K562 (cell line): Measurements from ENCODE around the gene SPEM3. TPM values are rescaled to one million over a fixed set of nuclear protein-coding genes. Genes with fewer than 3 reads are reported as not detected.

Experiments used
- ARID1B ChIP-seq: fragments of 450-650 bp; IDR thresholded peaks from 2 replicates; pipeline ENCODE4 v1.6.1; 2016; ENCODE audit warnings: antibody characterized with exemption, mild to moderate bottlenecking, inconsistent platforms
- CBFA2T3 ChIP-seq: fragments of 450-650 bp; IDR thresholded peaks from 2 replicates; pipeline ENCODE4 v1.6.1; 2017
- polyA plus RNA-seq, 8 experiments: library from polyadenylated mRNA; depleted of rRNA in 4 of 8; stranded (reverse) in 5 of 8; unstranded in 3 of 8; fragments of >200 nt; fragmentation: Nextera tagmentation in 2 of 8; fragmentation: Illumina TruSeq in 1 of 8; extraction: Ambion mirVana in 2 of 8; extraction: Trizol in 1 of 8; gene quantifications; 2 replicates each; pipeline versions ENCODE4 v1.2.1 to v1.2.3, GENCODE V29; 2011 to 2014; ENCODE audit warnings: inconsistent platforms in 1 of 8, missing spikeins in 1 of 8
- total RNA-seq, 7 experiments: library from RNA; depleted of rRNA in 6 of 7; stranded (reverse); fragments of >200 nt in 6 of 7; fragmentation: Illumina TruSeq in 2 of 7; extraction: Trizol in 2 of 7; gene quantifications; 2 replicates each; pipeline versions ENCODE4 v1.2.1 to v1.2.3, GENCODE V29; 2011 to 2021; ENCODE audit warnings: low replicate concordance in 1 of 7
- TF ChIP-seq, protein P1 (sequence below): fragments of 450-650 bp; IDR thresholded peaks from 2 replicates; pipeline ENCODE4 v1.6.1; 2014; ENCODE audit warnings: low read depth, mild to moderate bottlenecking, moderate library complexity, borderline replicate concordance
- TF ChIP-seq, protein P2 (sequence below): sonication (generic); formaldehyde crosslinking; IDR thresholded peaks from 2 replicates; pipeline ENCODE4 v1.8.1; 2023; ENCODE audit warnings: mild to moderate bottlenecking, missing genetic modification reagents
- TF ChIP-seq, protein P3 (sequence below): sonication (generic); formaldehyde crosslinking; IDR thresholded peaks from 2 replicates; pipeline ENCODE4 v1.5.0; 2020; ENCODE audit warnings: missing genetic modification reagents
- TF ChIP-seq, protein P4 (sequence below): fragments of 250-450 bp; sonication (Bioruptor Pico); IDR thresholded peaks from 2 replicates; pipeline ENCODE4 v1.5.0; 2020; ENCODE audit warnings: mild to moderate bottlenecking, borderline replicate concordance
- TF ChIP-seq, protein P5 (sequence below): IDR thresholded peaks from 2 replicates; pipeline ENCODE4 v1.6.1; 2011; ENCODE audit warnings: borderline replicate concordance, low read depth, mild to moderate bottlenecking, moderate library complexity, low read length; ENCODE audit not compliant: insufficient read depth, poor library complexity, severe bottlenecking

Gene SPEM3
- total and polyA plus RNA-seq, 9 of the 15 experiments (the other 6 are each of a cell fraction or from before 2014, with no cell fraction given), result not detected

DNA sequence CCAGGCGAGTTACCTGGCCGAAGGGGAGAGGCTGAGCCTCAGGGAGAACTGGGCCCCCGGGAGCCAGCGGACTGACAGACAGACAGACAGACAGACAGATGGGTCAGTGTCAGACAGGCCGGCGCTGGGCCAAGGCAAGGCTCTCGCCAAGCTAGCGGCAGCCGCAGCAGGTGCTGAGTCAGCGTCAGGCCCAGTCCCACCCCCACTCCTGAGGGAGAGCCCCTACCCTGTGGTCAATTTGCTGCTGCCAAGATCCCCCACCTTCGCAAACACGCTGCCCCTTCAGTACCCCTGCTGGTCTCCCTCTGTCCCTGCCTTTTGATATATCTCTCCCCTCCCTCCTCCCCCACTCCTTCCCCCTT is 12.2 kb downstream of the SPEM3 start (continued):
- TF ChIP-seq, protein P1, sequence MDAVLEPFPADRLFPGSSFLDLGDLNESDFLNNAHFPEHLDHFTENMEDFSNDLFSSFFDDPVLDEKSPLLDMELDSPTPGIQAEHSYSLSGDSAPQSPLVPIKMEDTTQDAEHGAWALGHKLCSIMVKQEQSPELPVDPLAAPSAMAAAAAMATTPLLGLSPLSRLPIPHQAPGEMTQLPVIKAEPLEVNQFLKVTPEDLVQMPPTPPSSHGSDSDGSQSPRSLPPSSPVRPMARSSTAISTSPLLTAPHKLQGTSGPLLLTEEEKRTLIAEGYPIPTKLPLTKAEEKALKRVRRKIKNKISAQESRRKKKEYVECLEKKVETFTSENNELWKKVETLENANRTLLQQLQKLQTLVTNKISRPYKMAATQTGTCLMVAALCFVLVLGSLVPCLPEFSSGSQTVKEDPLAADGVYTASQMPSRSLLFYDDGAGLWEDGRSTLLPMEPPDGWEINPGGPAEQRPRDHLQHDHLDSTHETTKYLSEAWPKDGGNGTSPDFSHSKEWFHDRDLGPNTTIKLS, result peak; percentile 68; the same call in 1 of the 2 replicates
- TF ChIP-seq, protein P2, sequence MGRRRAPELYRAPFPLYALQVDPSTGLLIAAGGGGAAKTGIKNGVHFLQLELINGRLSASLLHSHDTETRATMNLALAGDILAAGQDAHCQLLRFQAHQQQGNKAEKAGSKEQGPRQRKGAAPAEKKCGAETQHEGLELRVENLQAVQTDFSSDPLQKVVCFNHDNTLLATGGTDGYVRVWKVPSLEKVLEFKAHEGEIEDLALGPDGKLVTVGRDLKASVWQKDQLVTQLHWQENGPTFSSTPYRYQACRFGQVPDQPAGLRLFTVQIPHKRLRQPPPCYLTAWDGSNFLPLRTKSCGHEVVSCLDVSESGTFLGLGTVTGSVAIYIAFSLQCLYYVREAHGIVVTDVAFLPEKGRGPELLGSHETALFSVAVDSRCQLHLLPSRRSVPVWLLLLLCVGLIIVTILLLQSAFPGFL (CRISPR knock-in tag), result no peak
- TF ChIP-seq, protein P3, sequence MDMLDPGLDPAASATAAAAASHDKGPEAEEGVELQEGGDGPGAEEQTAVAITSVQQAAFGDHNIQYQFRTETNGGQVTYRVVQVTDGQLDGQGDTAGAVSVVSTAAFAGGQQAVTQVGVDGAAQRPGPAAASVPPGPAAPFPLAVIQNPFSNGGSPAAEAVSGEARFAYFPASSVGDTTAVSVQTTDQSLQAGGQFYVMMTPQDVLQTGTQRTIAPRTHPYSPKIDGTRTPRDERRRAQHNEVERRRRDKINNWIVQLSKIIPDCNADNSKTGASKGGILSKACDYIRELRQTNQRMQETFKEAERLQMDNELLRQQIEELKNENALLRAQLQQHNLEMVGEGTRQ (CRISPR knock-in tag), result no peak
- TF ChIP-seq, protein P4, sequence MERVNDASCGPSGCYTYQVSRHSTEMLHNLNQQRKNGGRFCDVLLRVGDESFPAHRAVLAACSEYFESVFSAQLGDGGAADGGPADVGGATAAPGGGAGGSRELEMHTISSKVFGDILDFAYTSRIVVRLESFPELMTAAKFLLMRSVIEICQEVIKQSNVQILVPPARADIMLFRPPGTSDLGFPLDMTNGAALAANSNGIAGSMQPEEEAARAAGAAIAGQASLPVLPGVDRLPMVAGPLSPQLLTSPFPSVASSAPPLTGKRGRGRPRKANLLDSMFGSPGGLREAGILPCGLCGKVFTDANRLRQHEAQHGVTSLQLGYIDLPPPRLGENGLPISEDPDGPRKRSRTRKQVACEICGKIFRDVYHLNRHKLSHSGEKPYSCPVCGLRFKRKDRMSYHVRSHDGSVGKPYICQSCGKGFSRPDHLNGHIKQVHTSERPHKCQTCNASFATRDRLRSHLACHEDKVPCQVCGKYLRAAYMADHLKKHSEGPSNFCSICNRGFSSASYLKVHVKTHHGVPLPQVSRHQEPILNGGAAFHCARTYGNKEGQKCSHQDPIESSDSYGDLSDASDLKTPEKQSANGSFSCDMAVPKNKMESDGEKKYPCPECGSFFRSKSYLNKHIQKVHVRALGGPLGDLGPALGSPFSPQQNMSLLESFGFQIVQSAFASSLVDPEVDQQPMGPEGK (CRISPR knock-in tag), result no peak
- TF ChIP-seq, protein P5, sequence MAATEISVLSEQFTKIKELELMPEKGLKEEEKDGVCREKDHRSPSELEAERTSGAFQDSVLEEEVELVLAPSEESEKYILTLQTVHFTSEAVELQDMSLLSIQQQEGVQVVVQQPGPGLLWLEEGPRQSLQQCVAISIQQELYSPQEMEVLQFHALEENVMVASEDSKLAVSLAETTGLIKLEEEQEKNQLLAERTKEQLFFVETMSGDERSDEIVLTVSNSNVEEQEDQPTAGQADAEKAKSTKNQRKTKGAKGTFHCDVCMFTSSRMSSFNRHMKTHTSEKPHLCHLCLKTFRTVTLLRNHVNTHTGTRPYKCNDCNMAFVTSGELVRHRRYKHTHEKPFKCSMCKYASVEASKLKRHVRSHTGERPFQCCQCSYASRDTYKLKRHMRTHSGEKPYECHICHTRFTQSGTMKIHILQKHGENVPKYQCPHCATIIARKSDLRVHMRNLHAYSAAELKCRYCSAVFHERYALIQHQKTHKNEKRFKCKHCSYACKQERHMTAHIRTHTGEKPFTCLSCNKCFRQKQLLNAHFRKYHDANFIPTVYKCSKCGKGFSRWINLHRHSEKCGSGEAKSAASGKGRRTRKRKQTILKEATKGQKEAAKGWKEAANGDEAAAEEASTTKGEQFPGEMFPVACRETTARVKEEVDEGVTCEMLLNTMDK, result no peak
- TF ChIP-seq ARID1B (0 out of 2 replicates have a peak, but pooled peaks have one; percentile 19), CBFA2T3 (peak; percentile 4; the same call in 1 of the 2 replicates)
